Right lobe of liver (tissue), 4 donors: ENCODE data around the gene BCL11B.

Experiments
- CTCF ChIP-seq, 4 donors: fragments of 200-600 bp in 3 of 4; fragments of 450-650 bp in 1 of 4; IDR thresholded peaks; one replicate each; pipeline versions ENCODE4 v1.5.1 to v1.8.0; 2016 to 2022; ENCODE audit warnings: antibody characterized with exemption in 4 of 4, mild to moderate bottlenecking in 2 of 4
- POLR2A ChIP-seq: fragments of 450-650 bp; IDR thresholded peaks from one replicate; pipeline ENCODE4 v1.6.1; 2017; ENCODE audit warnings: antibody characterized with exemption, mild to moderate bottlenecking
- donor health status: DM: no; HTN: no; CAD: no.
- donor health status: DM: no; HTN: no; CAD: no.
- donor health status: DM: no; HTN: yes; CAD: no.

- TF ChIP-seq POLR2A (no peak), CTCF (IDR thresholded peaks at IDR 0.05) (no peak)
These were observed 42.3 kb downstream of the BCL11B start for GRCh38 chr14:99229654-99230207.
